GM12891 (cell line): Measurements from ENCODE around the gene PRRT4.

Experiments used
- DNase-seq: peaks from one replicate; pipeline ENCODE4 v3.0.0; 2011; ENCODE audit warnings: low spot score; ENCODE audit not compliant: insufficient read length
- FAIRE-seq: peaks from 2 replicates; lab custom pipeline; 2011; peaks lifted over from hg19 to GRCh38; lab: Jason Lieb, UNC
- PAX5 ChIP-seq: IDR thresholded peaks from 2 replicates; pipeline ENCODE4 v1.6.1; 2011; ENCODE audit warnings: low read length, moderate library complexity, mild to moderate bottlenecking; ENCODE audit not compliant: insufficient read depth, severe bottlenecking
- POLR2A ChIP-seq: IDR thresholded peaks from 2 replicates; pipeline ENCODE4 v1.6.1; 2011; ENCODE audit warnings: low read depth, low read length, control low read depth
- POLR2AphosphoS5 ChIP-seq: IDR thresholded peaks from 2 replicates; pipeline ENCODE4 v1.6.1; 2011; ENCODE audit warnings: low read depth, low read length, control low read depth
- POU2F2 ChIP-seq: IDR thresholded peaks from 2 replicates; pipeline ENCODE4 v1.6.1; 2011; ENCODE audit warnings: low read depth, mild to moderate bottlenecking, control low read depth, low read length, moderate library complexity
- SPI1 ChIP-seq: IDR thresholded peaks from 2 replicates; pipeline ENCODE4 v1.6.1; 2011; ENCODE audit warnings: low read depth, low read length, control low read depth
- TAF1 ChIP-seq: IDR thresholded peaks from 2 replicates; pipeline ENCODE4 v1.6.1; 2011; ENCODE audit warnings: low read depth, low read length, control low read depth

Gene PRRT4

GRCh38 chr7:128378637-128379036 is 17.1 kb upstream of the PRRT4 start:
- DNase-seq: no peak
- FAIRE-seq: no peak
- no peak for TF ChIP-seq TAF1
- no peak for TF ChIP-seq PAX5
- TF ChIP-seq POLR2AphosphoS5: no peak
- TF ChIP-seq SPI1: no peak
- no peak for TF ChIP-seq POU2F2
- TF ChIP-seq POLR2A: no peak

GRCh38 chr7:128376077-128376476 is 14.6 kb upstream of the PRRT4 start:
- DNase-seq (no peak), FAIRE-seq (no peak)
- no peak for TF ChIP-seq POLR2AphosphoS5
- TF ChIP-seq PAX5: no peak
- no peak for TF ChIP-seq TAF1
- TF ChIP-seq SPI1: no peak
- TF ChIP-seq POLR2A: no peak
- no peak for TF ChIP-seq POU2F2

GRCh38 chr7:128374041-128374440 is 12.6 kb upstream of the PRRT4 start:
- no peak for FAIRE-seq
- no peak for DNase-seq
- no peak for TF ChIP-seq POLR2A
- no peak for TF ChIP-seq TAF1
- no peak for TF ChIP-seq POLR2AphosphoS5
- TF ChIP-seq SPI1: no peak
- no peak for TF ChIP-seq PAX5
- no peak for TF ChIP-seq POU2F2

GRCh38 chr7:128373606-128374005 is 12.1 kb upstream of the PRRT4 start:
- no peak for FAIRE-seq
- TF ChIP-seq SPI1: no peak
- no peak for TF ChIP-seq TAF1
- TF ChIP-seq POLR2AphosphoS5: no peak
- no peak for TF ChIP-seq POLR2A
- DNase-seq: no peak

GRCh38 chr7:128370491-128370890 is 9.0 kb upstream of the PRRT4 start:
- no peak for FAIRE-seq
- TF ChIP-seq POLR2AphosphoS5: no peak
- no peak for TF ChIP-seq SPI1
- TF ChIP-seq TAF1: no peak
- no peak for TF ChIP-seq PAX5
- TF ChIP-seq POLR2A: no peak
- no peak for TF ChIP-seq POU2F2
- no peak for DNase-seq

- FAIRE-seq: no peak
- TF ChIP-seq POLR2A: no peak
- TF ChIP-seq POLR2AphosphoS5: no peak
- TF ChIP-seq PAX5: no peak
- no peak for TF ChIP-seq SPI1
- TF ChIP-seq TAF1: no peak
- TF ChIP-seq POU2F2: no peak
Measured at GRCh38 chr7:128366986-128367385, 5.5 kb upstream of the PRRT4 start.

GRCh38 chr7:128366300-128366699 is 4.8 kb upstream of the PRRT4 start:
- TF ChIP-seq POLR2AphosphoS5 (no peak), SPI1 (no peak), TAF1 (no peak), POLR2A (no peak), POU2F2 (no peak), PAX5 (no peak)
- FAIRE-seq (no peak), DNase-seq (no peak)

More at GRCh38 chr7:128366986-128367385, 5.5 kb upstream of the PRRT4 start:
- no peak for DNase-seq

- FAIRE-seq: no peak
- TF ChIP-seq POLR2AphosphoS5: no peak
- DNase-seq: no peak
Measured at GRCh38 chr7:128365432-128365831, 3.9 kb upstream of the PRRT4 start.

- DNase-seq (no peak), FAIRE-seq (no peak)
- TF ChIP-seq TAF1: no peak
- no peak for TF ChIP-seq POLR2AphosphoS5
- TF ChIP-seq POLR2A: no peak
- TF ChIP-seq PAX5: no peak
- TF ChIP-seq SPI1: no peak
- no peak for TF ChIP-seq POU2F2
Measured at GRCh38 chr7:128364166-128364870, 2.8 kb upstream of the PRRT4 start.

GRCh38 chr7:128363261-128363721 is 1.8 kb upstream of the PRRT4 start:
- no peak for DNase-seq
- TF ChIP-seq POU2F2 (no peak), POLR2A (no peak), PAX5 (no peak), TAF1 (no peak), SPI1 (no peak), POLR2AphosphoS5 (no peak)
- no peak for FAIRE-seq

GRCh38 chr7:128362670-128363069 is 1.2 kb upstream of the PRRT4 start:
- no peak for FAIRE-seq
- no peak for DNase-seq
- no peak for TF ChIP-seq POU2F2
- no peak for TF ChIP-seq SPI1
